ENCODE measurements around the gene ZNF554.

DNA sequence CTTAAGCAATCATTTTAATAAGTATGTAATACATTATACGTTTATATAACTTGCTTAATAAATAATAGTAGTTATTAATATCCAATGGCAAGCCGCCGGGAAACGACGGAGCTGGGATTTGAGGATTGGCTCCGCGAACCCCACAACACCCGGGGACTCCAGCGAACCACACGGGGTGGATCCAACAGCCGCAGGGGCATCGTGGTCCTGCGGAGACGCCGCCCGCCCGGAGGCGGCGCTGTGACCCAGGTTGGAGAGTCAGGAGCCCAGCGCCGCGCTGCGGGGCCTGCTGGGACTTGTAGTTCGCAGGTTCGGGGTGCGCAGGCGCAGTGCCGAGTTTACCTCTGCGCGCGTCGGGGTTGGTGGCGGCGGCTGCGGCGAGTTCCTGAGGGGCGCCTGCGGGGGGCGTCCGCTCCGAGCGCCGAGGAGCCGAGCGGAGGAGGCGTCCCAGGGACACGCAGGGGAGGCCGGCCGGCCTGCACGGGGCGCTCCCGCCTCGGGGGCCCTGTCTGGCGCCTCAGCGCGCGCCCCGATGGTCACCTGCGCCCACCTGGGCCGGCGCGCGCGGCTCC, at the start of gene ZNF554:
- TF ChIP-seq, protein P1, sequence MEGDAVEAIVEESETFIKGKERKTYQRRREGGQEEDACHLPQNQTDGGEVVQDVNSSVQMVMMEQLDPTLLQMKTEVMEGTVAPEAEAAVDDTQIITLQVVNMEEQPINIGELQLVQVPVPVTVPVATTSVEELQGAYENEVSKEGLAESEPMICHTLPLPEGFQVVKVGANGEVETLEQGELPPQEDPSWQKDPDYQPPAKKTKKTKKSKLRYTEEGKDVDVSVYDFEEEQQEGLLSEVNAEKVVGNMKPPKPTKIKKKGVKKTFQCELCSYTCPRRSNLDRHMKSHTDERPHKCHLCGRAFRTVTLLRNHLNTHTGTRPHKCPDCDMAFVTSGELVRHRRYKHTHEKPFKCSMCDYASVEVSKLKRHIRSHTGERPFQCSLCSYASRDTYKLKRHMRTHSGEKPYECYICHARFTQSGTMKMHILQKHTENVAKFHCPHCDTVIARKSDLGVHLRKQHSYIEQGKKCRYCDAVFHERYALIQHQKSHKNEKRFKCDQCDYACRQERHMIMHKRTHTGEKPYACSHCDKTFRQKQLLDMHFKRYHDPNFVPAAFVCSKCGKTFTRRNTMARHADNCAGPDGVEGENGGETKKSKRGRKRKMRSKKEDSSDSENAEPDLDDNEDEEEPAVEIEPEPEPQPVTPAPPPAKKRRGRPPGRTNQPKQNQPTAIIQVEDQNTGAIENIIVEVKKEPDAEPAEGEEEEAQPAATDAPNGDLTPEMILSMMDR (IDR thresholded peaks at IDR 0.05 in 4 of 5, conservative IDR thresholded peaks at IDR 0.05 in 1 of 5), result peak; percentile 97
- TF ChIP-seq POLR2A (IDR thresholded peaks at IDR 0.05), result peak in 1 of 2 donors; percentile 35
